Neural progenitor cell (in vitro differentiated cells): ENCODE data around the gene MRGPRX3. TPM values are rescaled to one million over a fixed set of nuclear protein-coding genes. Genes with fewer than 3 reads are reported as not detected.

Source experiments
- DNase-seq: peaks from one replicate; pipeline ENCODE4 v3.0.0-alpha.2; 2016; ENCODE audit warnings: low spot score
- H2AFZ ChIP-seq: fragments of 200-600 bp; sonication (generic); replicated peaks from 2 replicates; pipeline ENCODE4 v1.6.1; 2016; ENCODE audit warnings: antibody characterized with exemption
- H3F3A ChIP-seq: fragments of 200-600 bp; sonication (generic); 2 replicates; pipeline ENCODE4 v1.6.1; 2016; ENCODE audit warnings: antibody characterized with exemption, low read depth
- H3K27ac ChIP-seq: fragments of 200-600 bp; sonication (generic); 2 replicates; pipeline ENCODE4 v1.5.1; 2016; ENCODE audit warnings: mild to moderate bottlenecking
- H3K27me3 ChIP-seq: fragments of 200-600 bp; sonication (generic); 2 replicates; pipeline ENCODE4 v1.6.1; 2016; ENCODE audit warnings: mild to moderate bottlenecking, moderate library complexity
- H3K36me3 ChIP-seq: fragments of 200-600 bp; sonication (generic); 2 replicates; pipeline ENCODE4 v1.5.1; 2016
- H3K4me1 ChIP-seq: fragments of 200-600 bp; sonication (generic); 2 replicates; pipeline ENCODE4 v1.6.1; 2016; ENCODE audit warnings: mixed run types
- H3K4me2 ChIP-seq: fragments of 200-600 bp; sonication (generic); 2 replicates; pipeline ENCODE4 v1.6.1; 2016
- H3K4me3 ChIP-seq: fragments of 200-600 bp; sonication (generic); 2 replicates; pipeline ENCODE4 v1.5.1; 2016
- H3K79me2 ChIP-seq: fragments of 200-600 bp; sonication (generic); 2 replicates; pipeline ENCODE4 v1.6.1; 2016; ENCODE audit warnings: low read depth
- H3K9ac ChIP-seq: fragments of 200-600 bp; sonication (generic); 2 replicates; pipeline ENCODE4 v1.6.1; 2016
- H3K9me3 ChIP-seq: fragments of 200-600 bp; sonication (generic); 2 replicates; pipeline ENCODE4 v1.5.1; 2016; ENCODE audit warnings: low read depth
- H4K20me1 ChIP-seq: fragments of 200-600 bp; sonication (generic); 2 replicates; pipeline ENCODE4 v1.6.1; 2016; ENCODE audit warnings: low read depth
- H3K27ac Mint-ChIP-seq: 3 replicates; pipeline ENCODE4 v1.8.0; 2021; ENCODE audit warnings: mixed read lengths
- H3K27me3 Mint-ChIP-seq: 2 replicates; pipeline ENCODE4 v1.8.0; 2022; ENCODE audit warnings: low read depth, mild to moderate bottlenecking, inconsistent platforms, moderate library complexity, mixed read lengths; ENCODE audit not compliant: insufficient read depth
- H3K36me3 Mint-ChIP-seq: 3 replicates; pipeline ENCODE4 v1.8.0; 2021; ENCODE audit warnings: mixed read lengths
- H3K4me1 Mint-ChIP-seq: 3 replicates; pipeline ENCODE4 v1.8.0; 2021; ENCODE audit warnings: mixed read lengths
- H3K4me3 Mint-ChIP-seq: 3 replicates; pipeline ENCODE4 v1.8.0; 2021; ENCODE audit warnings: mild to moderate bottlenecking, moderate library complexity, mixed read lengths
- H3K9me3 Mint-ChIP-seq: 3 replicates; pipeline ENCODE4 v1.8.0; 2020; ENCODE audit warnings: mixed read lengths
- EZH2 ChIP-seq: fragments of 200-600 bp; sonication (generic); IDR thresholded peaks from 2 replicates; pipeline ENCODE4 v1.6.1; 2017; ENCODE audit warnings: antibody characterized with exemption, mild to moderate bottlenecking, moderate library complexity
- EZH2phosphoT487 ChIP-seq: fragments of 200-600 bp; sonication (generic); IDR thresholded peaks from 2 replicates; pipeline ENCODE4 v1.6.1; 2017; ENCODE audit warnings: antibody characterized with exemption
- total RNA-seq: library from RNA; depleted of rRNA; stranded (reverse); fragments of >200 nt; gene quantifications from 2 replicates; pipeline ENCODE4 v1.2.3, GENCODE V29; 2015; ENCODE audit warnings: low replicate concordance
- TF ChIP-seq, protein P1 (sequence below): fragments of 200-600 bp; sonication (generic); IDR thresholded peaks from 2 replicates; pipeline ENCODE4 v1.5.1; 2017; ENCODE audit warnings: antibody characterized with exemption, mild to moderate bottlenecking

MRGPRX3 gene
- total RNA-seq, 1 donor from 2014 or later = not detected

DNA sequence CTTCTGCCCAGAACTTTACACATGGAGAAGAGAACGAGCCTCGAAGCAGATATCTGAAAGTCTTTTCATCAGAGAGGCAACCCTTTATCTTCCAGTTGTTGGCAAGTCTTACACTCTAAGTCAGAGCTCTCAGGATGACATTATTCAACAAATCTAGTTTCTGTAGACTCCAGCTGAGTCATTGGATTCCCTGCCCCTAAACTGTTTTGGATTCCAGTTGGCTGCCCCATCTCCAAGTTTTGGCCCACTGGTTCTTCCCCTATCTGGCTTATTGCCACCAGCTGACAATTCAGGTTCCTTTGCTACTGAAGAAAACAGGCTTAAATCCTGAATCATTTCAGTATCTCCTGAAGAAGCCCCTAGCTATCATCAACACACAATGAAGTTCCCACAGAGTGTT lies 40.6 kb upstream of the MRGPRX3 start:
- no peaks in the 10 kb centered on the region for H3F3A ChIP-seq
- H3K36me3 ChIP-seq = peaks cover 42% of the 10 kb centered on the region
- H3K9me3 Mint-ChIP-seq = no peaks in the 10 kb centered on the region
- peaks cover 10% of the 10 kb centered on the region for H3K79me2 ChIP-seq
- no peaks in the 10 kb centered on the region for H3K27me3 ChIP-seq
- H3K36me3 Mint-ChIP-seq = peaks cover 22% of the 10 kb centered on the region
- no peak for DNase-seq
- no peaks in the 10 kb centered on the region for H3K4me1 ChIP-seq
- TF ChIP-seq, protein P1, sequence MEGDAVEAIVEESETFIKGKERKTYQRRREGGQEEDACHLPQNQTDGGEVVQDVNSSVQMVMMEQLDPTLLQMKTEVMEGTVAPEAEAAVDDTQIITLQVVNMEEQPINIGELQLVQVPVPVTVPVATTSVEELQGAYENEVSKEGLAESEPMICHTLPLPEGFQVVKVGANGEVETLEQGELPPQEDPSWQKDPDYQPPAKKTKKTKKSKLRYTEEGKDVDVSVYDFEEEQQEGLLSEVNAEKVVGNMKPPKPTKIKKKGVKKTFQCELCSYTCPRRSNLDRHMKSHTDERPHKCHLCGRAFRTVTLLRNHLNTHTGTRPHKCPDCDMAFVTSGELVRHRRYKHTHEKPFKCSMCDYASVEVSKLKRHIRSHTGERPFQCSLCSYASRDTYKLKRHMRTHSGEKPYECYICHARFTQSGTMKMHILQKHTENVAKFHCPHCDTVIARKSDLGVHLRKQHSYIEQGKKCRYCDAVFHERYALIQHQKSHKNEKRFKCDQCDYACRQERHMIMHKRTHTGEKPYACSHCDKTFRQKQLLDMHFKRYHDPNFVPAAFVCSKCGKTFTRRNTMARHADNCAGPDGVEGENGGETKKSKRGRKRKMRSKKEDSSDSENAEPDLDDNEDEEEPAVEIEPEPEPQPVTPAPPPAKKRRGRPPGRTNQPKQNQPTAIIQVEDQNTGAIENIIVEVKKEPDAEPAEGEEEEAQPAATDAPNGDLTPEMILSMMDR = no peak
- no peak for TF ChIP-seq EZH2
- TF ChIP-seq EZH2phosphoT487 = no peak
- H3K27ac ChIP-seq = no peak overlapping the region
- no peak overlapping the region for H3K27ac Mint-ChIP-seq
- H3K9ac ChIP-seq = no peak overlapping the region
- H3K4me2 ChIP-seq = no peak overlapping the region
- H2AFZ ChIP-seq = no peak overlapping the region
- H3K4me1 Mint-ChIP-seq = no peaks in the 10 kb centered on the region
- no peak overlapping the region for H3K4me3 Mint-ChIP-seq
- H3K9me3 ChIP-seq = no peaks in the 10 kb centered on the region
- H4K20me1 ChIP-seq = peaks cover 5% of the 10 kb centered on the region
- H3K4me3 ChIP-seq = no peak overlapping the region
- no peaks in the 10 kb centered on the region for H3K27me3 Mint-ChIP-seq

DNA sequence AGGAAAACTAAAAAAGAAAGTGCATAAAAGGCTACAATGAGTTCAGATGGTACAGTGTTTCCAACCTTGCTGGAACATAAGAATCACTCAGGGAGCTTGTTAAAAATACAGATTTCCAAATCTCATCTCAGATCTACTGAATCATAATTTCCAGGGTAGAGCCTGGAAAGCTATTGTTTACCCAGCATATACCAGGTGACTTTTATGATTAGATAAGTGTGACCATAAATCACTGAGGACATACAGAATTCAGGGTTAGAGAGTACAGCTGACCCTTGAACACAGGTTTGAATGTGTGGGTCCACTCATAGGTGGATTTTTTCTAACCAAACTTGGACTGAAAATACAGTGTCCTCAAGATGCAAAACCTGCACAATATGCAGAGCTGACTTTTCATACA lies 38.4 kb upstream of the MRGPRX3 start:
- Mint-ChIP-seq H3K4me3 (no peak overlapping the region), H3K27ac (no peak overlapping the region), H3K36me3 (peaks cover 20% of the 10 kb centered on the region), H3K27me3 (no peaks in the 10 kb centered on the region), H3K9me3 (no peaks in the 10 kb centered on the region), H3K4me1 (no peaks in the 10 kb centered on the region)
- Histone ChIP-seq H3K36me3 (peaks cover 29% of the 10 kb centered on the region), H3K4me3 (no peak overlapping the region), H4K20me1 (peaks cover 13% of the 10 kb centered on the region), H3K4me1 (no peaks in the 10 kb centered on the region), H3K9ac (no peak overlapping the region), H3K79me2 (peaks cover 28% of the 10 kb centered on the region), H3K27me3 (no peaks in the 10 kb centered on the region), H2AFZ (no peak overlapping the region), H3K4me2 (no peak overlapping the region), H3F3A (no peaks in the 10 kb centered on the region), H3K9me3 (no peaks in the 10 kb centered on the region), H3K27ac (no peak overlapping the region)
- TF ChIP-seq EZH2 = no peak
- no peak for TF ChIP-seq EZH2phosphoT487
- TF ChIP-seq, protein P1 = no peak
- DNase-seq = no peak

DNA sequence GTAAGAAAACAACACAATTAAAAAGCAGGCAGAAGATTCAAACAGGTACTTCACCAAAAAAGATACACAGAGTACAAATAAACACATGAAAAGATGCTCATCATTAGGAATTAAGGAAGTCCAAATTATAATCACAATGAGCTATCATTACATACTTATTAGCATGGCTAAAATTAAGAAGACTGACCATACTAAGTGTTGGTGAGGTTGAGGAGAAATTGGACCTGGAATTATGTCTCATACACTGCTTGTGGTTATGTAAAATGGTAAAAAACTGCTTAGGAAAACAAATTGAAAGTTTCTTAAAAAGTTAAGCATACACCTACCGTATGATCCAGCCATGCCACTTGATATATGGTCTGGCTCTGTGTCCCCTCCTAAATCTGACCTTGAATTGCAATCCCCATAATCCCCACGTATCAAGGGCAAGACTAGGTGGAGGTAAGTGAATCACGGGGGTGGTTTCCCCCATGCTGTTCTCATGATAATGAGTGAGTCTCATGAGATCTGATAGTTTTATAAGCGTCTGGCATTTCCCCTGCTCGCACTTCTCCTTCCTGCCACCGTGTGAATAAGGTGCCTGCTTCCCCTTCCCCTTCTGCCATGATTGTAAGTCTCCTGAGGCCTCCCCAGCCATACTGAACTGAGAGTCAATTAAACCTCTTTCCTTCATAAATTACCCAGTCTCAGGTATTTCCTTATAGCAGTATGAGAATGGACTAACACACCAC lies 31.3 kb upstream of the MRGPRX3 start:
- H3K79me2 ChIP-seq = peaks cover 87% of the 10 kb centered on the region
- H3K27ac Mint-ChIP-seq = no peak overlapping the region

More for the DNA sequence above, 31.3 kb upstream of the MRGPRX3 start:
- Histone ChIP-seq H3K27ac (no peak overlapping the region), H4K20me1 (peaks cover 39% of the 10 kb centered on the region), H3K9ac (no peak overlapping the region), H3K9me3 (no peaks in the 10 kb centered on the region), H3K36me3 (peaks cover 13% of the 10 kb centered on the region), H3K27me3 (no peaks in the 10 kb centered on the region), H3K4me2 (no peak overlapping the region), H3K4me3 (no peak overlapping the region), H2AFZ (no peak overlapping the region), H3F3A (no peaks in the 10 kb centered on the region), H3K4me1 (peaks cover 9% of the 10 kb centered on the region)
- no peak for TF ChIP-seq EZH2
- TF ChIP-seq, protein P1 = no peak
- no peak for TF ChIP-seq EZH2phosphoT487
- no peak overlapping the region for H3K4me3 Mint-ChIP-seq
- H3K36me3 Mint-ChIP-seq = peaks cover 14% of the 10 kb centered on the region
- peaks cover 8% of the 10 kb centered on the region for H3K4me1 Mint-ChIP-seq
- H3K27me3 Mint-ChIP-seq = no peaks in the 10 kb centered on the region
- no peak for DNase-seq
- H3K9me3 Mint-ChIP-seq = no peaks in the 10 kb centered on the region
